DOHH2 (cell line): ENCODE data around the gene CRMP1.

Experiments
- H3F3A ChIP-seq: fragments of 200-600 bp; sonication (generic), shearing (Covaris generic); 2 replicates; pipeline ENCODE4 v1.6.0; 2016; ENCODE audit warnings: antibody characterized with exemption, mild to moderate bottlenecking; ENCODE audit not compliant: control insufficient read depth, insufficient read depth
- H3K27ac ChIP-seq: fragments of 200-600 bp; sonication (generic); 2 replicates; pipeline ENCODE4 v1.5.1; 2014; ENCODE audit warnings: low read depth, mild to moderate bottlenecking, low read length, moderate library complexity
- H3K27me3 ChIP-seq: fragments of 200-600 bp; sonication (generic); 2 replicates; pipeline ENCODE4 v1.6.1; 2014; ENCODE audit warnings: mild to moderate bottlenecking, low read length, mixed read lengths; ENCODE audit not compliant: control insufficient read depth
- H3K36me3 ChIP-seq: fragments of 200-600 bp; sonication (generic); 2 replicates; pipeline ENCODE4 v1.6.1; 2014; ENCODE audit warnings: mild to moderate bottlenecking, low read length, moderate library complexity, mixed read lengths; ENCODE audit not compliant: control insufficient read depth
- H3K4me1 ChIP-seq: fragments of 200-600 bp; sonication (generic); 2 replicates; pipeline ENCODE4 v1.6.1; 2014; ENCODE audit warnings: mild to moderate bottlenecking, low read length, mixed read lengths; ENCODE audit not compliant: control insufficient read depth
- H3K4me2 ChIP-seq: fragments of 200-600 bp; sonication (generic); 2 replicates; pipeline ENCODE4 v1.6.0; 2014; ENCODE audit warnings: mild to moderate bottlenecking, low read length, moderate library complexity
- H3K4me3 ChIP-seq: fragments of 200-600 bp; sonication (generic); 2 replicates; pipeline ENCODE4 v1.5.1; 2014; ENCODE audit warnings: mild to moderate bottlenecking, low read length, mixed read lengths
- H3K79me2 ChIP-seq: fragments of 200-600 bp; sonication (generic); 2 replicates; pipeline ENCODE4 v1.6.1; 2014; ENCODE audit warnings: mild to moderate bottlenecking, low read length, mixed read lengths; ENCODE audit not compliant: control insufficient read depth
- H3K9me2 ChIP-seq: fragments of 200-600 bp; sonication (generic); replicated peaks from 2 replicates; pipeline ENCODE4 v1.6.1; 2014; ENCODE audit warnings: mild to moderate bottlenecking, low read length, mixed read lengths; ENCODE audit not compliant: control insufficient read depth
- H3K9me3 ChIP-seq: fragments of 200-600 bp; sonication (generic); 2 replicates; pipeline ENCODE4 v1.6.1; 2014; ENCODE audit warnings: antibody characterized with exemption, low read length, mixed read lengths; ENCODE audit not compliant: control insufficient read depth, insufficient read depth
- H4K20me1 ChIP-seq: fragments of 200-600 bp; sonication (generic); 2 replicates; pipeline ENCODE4 v1.6.0; 2014; ENCODE audit warnings: low read depth, mild to moderate bottlenecking, antibody characterized with exemption, low read length, moderate library complexity; ENCODE audit not compliant: control insufficient read depth, insufficient read depth
- CTCF ChIP-seq: fragments of 200-600 bp; sonication (generic); IDR thresholded peaks from one replicate; pipeline ENCODE4 v1.5.1; 2014; ENCODE audit warnings: antibody characterized with exemption, mild to moderate bottlenecking, low read depth, low read length; ENCODE audit not compliant: poor library complexity, severe bottlenecking
- EZH2phosphoT487 ChIP-seq: fragments of 200-600 bp; sonication (generic); IDR thresholded peaks from 2 replicates; pipeline ENCODE4 v1.6.1; 2017; ENCODE audit warnings: borderline replicate concordance, mild to moderate bottlenecking, antibody characterized with exemption, low read length, moderate library complexity, mixed read lengths

Gene CRMP1

GRCh38 chr4:5781691-5782090 is 111.2 kb downstream of the CRMP1 start:
- H3K4me3 ChIP-seq = no peak overlapping the region
- H3K9me2 ChIP-seq = no peaks in the 10 kb centered on the region
- peaks cover 3% of the 10 kb centered on the region; the same call in 1 of the 2 replicates for H3K9me3 ChIP-seq
- no peaks in the 10 kb centered on the region for H3K79me2 ChIP-seq
- H3K27me3 ChIP-seq = no peaks in the 10 kb centered on the region
- no peaks in the 10 kb centered on the region for H4K20me1 ChIP-seq
- no peak overlapping the region for H3K4me2 ChIP-seq
- H3K36me3 ChIP-seq = no peaks in the 10 kb centered on the region
- no peak for TF ChIP-seq EZH2phosphoT487
- TF ChIP-seq CTCF = no peak
- no peaks in the 10 kb centered on the region for H3K4me1 ChIP-seq
- H3K27ac ChIP-seq = no peak overlapping the region
- H3F3A ChIP-seq = no peaks in the 10 kb centered on the region

GRCh38 chr4:5780831-5781480 is 111.9 kb downstream of the CRMP1 start:
- Histone ChIP-seq H3K4me3 (no peak overlapping the region), H3K4me2 (no peak overlapping the region), H3K9me2 (no peaks in the 10 kb centered on the region), H4K20me1 (no peaks in the 10 kb centered on the region), H3K27me3 (no peaks in the 10 kb centered on the region), H3K9me3 (peaks cover 3% of the 10 kb centered on the region; the same call in 1 of the 2 replicates), H3K79me2 (no peaks in the 10 kb centered on the region), H3F3A (no peaks in the 10 kb centered on the region), H3K36me3 (no peaks in the 10 kb centered on the region), H3K4me1 (no peaks in the 10 kb centered on the region), H3K27ac (no peak overlapping the region)
- TF ChIP-seq EZH2phosphoT487 (no peak), CTCF (no peak)

GRCh38 chr4:5776510-5776909 is 116.4 kb downstream of the CRMP1 start:
- Histone ChIP-seq H3K27me3 (no peaks in the 10 kb centered on the region), H3F3A (no peaks in the 10 kb centered on the region), H3K4me1 (no peaks in the 10 kb centered on the region), H3K9me3 (peaks cover 3% of the 10 kb centered on the region; the same call in 1 of the 2 replicates), H4K20me1 (no peaks in the 10 kb centered on the region), H3K27ac (no peak overlapping the region), H3K36me3 (no peaks in the 10 kb centered on the region), H3K4me3 (no peak overlapping the region), H3K4me2 (no peak overlapping the region), H3K9me2 (no peaks in the 10 kb centered on the region), H3K79me2 (no peaks in the 10 kb centered on the region)
- TF ChIP-seq EZH2phosphoT487 (no peak), CTCF (no peak)
